B cell (primary cell): ENCODE results near the gene HHAT. TPM values are rescaled to one million over a fixed set of nuclear protein-coding genes. Genes with fewer than 3 reads are reported as not detected.

ENCODE experiments used
- ATAC-seq: fragments of 200-7000 bp; cut with Tn5 transposase; one replicate; pipeline ENCODE4 v1.10.0; 2021; ENCODE audit warnings: low read depth, mild to moderate bottlenecking, moderate number of reproducible peaks, moderate library complexity
- CTCF ChIA-PET: fragments of 350-600 bp; sonication (Branson Sonifier 250); formaldehyde crosslinking; loops from one replicate; lab custom pipeline; 2021; ENCODE audit warnings: antibody characterized with exemption, inconsistent platforms; lab: Charles Lee
- POLR2A ChIA-PET: fragments of 350-600 bp; sonication (Branson Sonifier 250); formaldehyde crosslinking; loops from one replicate; lab custom pipeline; 2021; ENCODE audit warnings: antibody characterized with exemption; lab: Charles Lee
- DNase-seq: peaks from one replicate; pipeline ENCODE4 v3.0.0; 2013
- H2AFZ ChIP-seq: 2 replicates; pipeline ENCODE4 v1.6.1; 2012; ENCODE audit warnings: mild to moderate bottlenecking, low read depth, low read length; ENCODE audit not compliant: insufficient read depth, poor library complexity, severe bottlenecking
- H3K27ac ChIP-seq, 2 donors: 1 replicate in 1 of 2; 2 replicates in 1 of 2; pipeline ENCODE4 v1.5.1; 2012 to 2013; ENCODE audit warnings: low read length in 2 of 2, mild to moderate bottlenecking in 2 of 2, moderate library complexity in 1 of 2
- H3K27me3 ChIP-seq, 4 experiments: fragments of 200-600 bp in 1 of 4; sonication (generic) in 1 of 4; replicated peaks in 1 of 4; 1 replicate in 2 of 4; 2 replicates in 2 of 4; pipeline versions ENCODE4 v1.6.1 to v1.7.0; 2013 to 2016; ENCODE audit warnings: low read length in 3 of 4, mild to moderate bottlenecking in 2 of 4, mixed read lengths in 1 of 4, moderate library complexity in 1 of 4; ENCODE audit not compliant: insufficient read depth in 4 of 4, control insufficient read depth in 3 of 4; ENCODE audit errors: control extremely low read depth in 1 of 4
- H3K36me3 ChIP-seq, 2 experiments: replicated peaks in 1 of 2; 1 replicate in 1 of 2; 2 replicates in 1 of 2; pipeline versions ENCODE4 v1.6.1 to v1.7.1; 2013; ENCODE audit warnings: low read length in 1 of 2; ENCODE audit not compliant: insufficient read depth in 2 of 2, control insufficient read depth in 1 of 2; ENCODE audit errors: control extremely low read depth in 1 of 2, extremely low read depth in 1 of 2
- H3K4me1 ChIP-seq, 2 donors: fragments of 200-600 bp in 1 of 2; sonication (generic) in 1 of 2; 1 replicate in 1 of 2; 2 replicates in 1 of 2; pipeline versions ENCODE4 v1.5.1 to v1.6.1; 2013 to 2017; ENCODE audit warnings: low read length in 2 of 2; ENCODE audit not compliant: control insufficient read depth in 2 of 2, insufficient read depth in 2 of 2
- H3K4me2 ChIP-seq: replicated peaks from 2 replicates; pipeline ENCODE3; 2012; ENCODE audit warnings: mild to moderate bottlenecking, low read depth, low read length; ENCODE audit not compliant: poor library complexity, severe bottlenecking
- H3K4me3 ChIP-seq, 5 experiments: fragments of 200-600 bp in 1 of 5; sonication (generic) in 1 of 5; 1 replicate in 3 of 5; 2 replicates in 2 of 5; pipeline versions ENCODE4 v1.5.1 to v1.7.0; 2011 to 2016; ENCODE audit warnings: low read length in 4 of 5, mild to moderate bottlenecking in 4 of 5, low read depth in 2 of 5, control low read depth in 1 of 5, moderate library complexity in 1 of 5; ENCODE audit not compliant: insufficient read depth in 1 of 5; ENCODE audit errors: control extremely low read depth in 1 of 5, extremely low read depth in 1 of 5
- H3K79me2 ChIP-seq: fragments of 200-600 bp; sonication (generic); one replicate; pipeline ENCODE4 v1.6.0; 2016; ENCODE audit warnings: low read length; ENCODE audit not compliant: control insufficient read depth, insufficient read depth
- H3K9ac ChIP-seq: fragments of 200-600 bp; sonication (generic); 2 replicates; pipeline ENCODE4 v1.6.1; 2017; ENCODE audit warnings: mild to moderate bottlenecking, low read length, moderate library complexity
- H3K9me3 ChIP-seq, 3 donors: one replicate each; pipeline versions ENCODE4 v1.6.1 to v1.7.1; 2013; ENCODE audit warnings: low read length in 2 of 3; ENCODE audit not compliant: control insufficient read depth in 2 of 3, insufficient read depth in 1 of 3; ENCODE audit errors: control extremely low read depth in 1 of 3
- H4K20me1 ChIP-seq: 2 replicates; pipeline ENCODE4 v1.6.0; 2012; ENCODE audit warnings: mild to moderate bottlenecking, low read length; ENCODE audit not compliant: insufficient read depth, control insufficient read depth, poor library complexity, severe bottlenecking
- H3K27ac Mint-ChIP-seq: one replicate; pipeline ENCODE4 v1.8.0; 2021; ENCODE audit warnings: mixed read lengths
- H3K27me3 Mint-ChIP-seq: one replicate; pipeline ENCODE4 v1.8.0; 2021; ENCODE audit warnings: mixed read lengths
- H3K4me1 Mint-ChIP-seq: one replicate; pipeline ENCODE4 v1.8.0; 2021; ENCODE audit warnings: mixed read lengths
- H3K4me3 Mint-ChIP-seq: one replicate; pipeline ENCODE4 v1.8.0; 2021; ENCODE audit warnings: mixed read lengths
- H3K9me3 Mint-ChIP-seq: one replicate; pipeline ENCODE4 v1.8.0; 2022; ENCODE audit warnings: mixed read lengths; ENCODE audit not compliant: insufficient read depth
- CTCF ChIP-seq: fragments of 200-600 bp; IDR thresholded peaks from one replicate; pipeline ENCODE4 v1.8.0; 2022; ENCODE audit warnings: antibody characterized with exemption, mild to moderate bottlenecking
- EZH2 ChIP-seq: IDR thresholded peaks from 2 replicates; pipeline ENCODE4 v1.6.1; 2012; ENCODE audit warnings: borderline replicate concordance, low read depth, mild to moderate bottlenecking, moderate library complexity, low read length; ENCODE audit not compliant: insufficient read depth, poor library complexity, severe bottlenecking
- WGBS: methylation state at CpG from one replicate; pipeline ENCODE4 v1.1.5; 2013; ENCODE audit warnings: missing lambda C conversion rate; ENCODE audit not compliant: insufficient coverage; 5-methylcytosine and 5-hydroxymethylcytosine counted together
- intact Hi-C: fragments of 100-400 bp; cut with micrococcal nuclease; formaldehyde crosslinking; loops from one replicate; pipeline ENCODE4 v1.10.0; 2022
- polyA plus RNA-seq: library from polyadenylated mRNA; depleted of rRNA; stranded (reverse); fragments of >200 nt; gene quantifications from 2 replicates; pipeline ENCODE4 v1.2.3, GENCODE V29; 2012
- total RNA-seq, 2 donors: library from RNA; stranded (reverse); fragments of 120-200 nt in 1 of 2; gene quantifications; 1 replicate in 1 of 2; 2 replicates in 1 of 2; pipeline versions ENCODE4 v1.2.3 to v1.2.4, GENCODE V29; 2013 to 2022

HHAT gene
- total and polyA plus RNA-seq, 2 donors (not counting 1 experiment from before 2014, with no cell fraction given): 4.0 to 28.2 TPM

GRCh38 chr1:210447456-210448057, 118.9 kb downstream of the HHAT start:
- Mint-ChIP-seq H3K27ac (no peak overlapping the region), H3K4me3 (no peak overlapping the region), H3K4me1 (peaks cover 4% of the 10 kb centered on the region), H3K27me3 (no peaks in the 10 kb centered on the region), H3K9me3 (no peaks in the 10 kb centered on the region)
- no peak overlapping the region for H2AFZ ChIP-seq
- no peaks in the 10 kb centered on the region for H3K4me1 ChIP-seq
- no peaks in the 10 kb centered on the region for H4K20me1 ChIP-seq
- no peak for ATAC-seq
- intact Hi-C loops: loop anchor here (5.0 kb wide), 1 partner anchor 1210 kb away; no protein-coding TSS in a partner anchor
- H3K4me2 ChIP-seq: no peak overlapping the region
- no peak overlapping the region for H3K4me3 ChIP-seq
- H3K9me3 ChIP-seq: no peaks in the 10 kb centered on the region
- 93% methylated on average over 3 of the region's 5 CpGs for WGBS
- no peaks in the 10 kb centered on the region for H3K79me2 ChIP-seq
- no peak overlapping the region for H3K27ac ChIP-seq
- TF ChIP-seq EZH2: no peak
- TF ChIP-seq CTCF: no peak
- no peaks in the 10 kb centered on the region for H3K36me3 ChIP-seq
- H3K9ac ChIP-seq: no peak overlapping the region
- ChIA-PET POLR2A (no interaction called here), CTCF (interaction anchor here (0.7 to 1.9 kb wide), 4 partner anchors 28 to 1031 kb away, joined by 3 to 4 read pairs (median 4); partner anchors contain the start of gene KCNH1)
- no peak for DNase-seq
- no peaks in the 10 kb centered on the region for H3K27me3 ChIP-seq

GRCh38 chr1:210448297-210448892, 119.7 kb downstream of the HHAT start:
- Histone ChIP-seq H3K4me1 (no peaks in the 10 kb centered on the region), H3K4me2 (no peak overlapping the region), H3K27me3 (no peaks in the 10 kb centered on the region), H3K36me3 (no peaks in the 10 kb centered on the region), H2AFZ (no peak overlapping the region), H3K27ac (no peak overlapping the region), H3K9me3 (no peaks in the 10 kb centered on the region), H3K4me3 (no peak overlapping the region), H3K9ac (no peak overlapping the region), H4K20me1 (no peaks in the 10 kb centered on the region), H3K79me2 (no peaks in the 10 kb centered on the region)
- Mint-ChIP-seq H3K27ac (no peak overlapping the region), H3K4me1 (peaks cover 4% of the 10 kb centered on the region), H3K4me3 (no peak overlapping the region), H3K9me3 (no peaks in the 10 kb centered on the region), H3K27me3 (no peaks in the 10 kb centered on the region)
- WGBS: 71% methylated on average over 2 of the region's 4 CpGs
- intact Hi-C loops: loop anchor here (5.0 kb wide), 1 partner anchor 1209 kb away; no protein-coding TSS in a partner anchor
- ChIA-PET POLR2A (no interaction called here), CTCF (interaction anchor here (0.9 to 1.9 kb wide), 4 partner anchors 15 to 1030 kb away, joined by 3 to 4 read pairs (median 4); no protein-coding TSS in a partner anchor)
- peak; percentile 48 for TF ChIP-seq CTCF
- no peak for TF ChIP-seq EZH2
- DNase-seq (peak; percentile 19), ATAC-seq (no peak)
